PC-9 (cell line): ENCODE data around the gene ETS1.

Experiments used
- CTCF ChIP-seq: fragments of 200-600 bp; sonication (generic); conservative IDR thresholded peaks from 2 replicates; pipeline ENCODE4 v1.6.1; 2017; ENCODE audit warnings: mixed run types, antibody characterized with exemption, mild to moderate bottlenecking, moderate library complexity
- EZH2 ChIP-seq: fragments of 200-600 bp; sonication (generic); IDR thresholded peaks from 2 replicates; pipeline ENCODE4 v1.8.0; 2017; ENCODE audit warnings: antibody characterized with exemption, low read depth

- TF ChIP-seq EZH2 (no peak), CTCF (no peak)
These were observed 20.5 kb upstream of the ETS1 start for GRCh38 chr11:128607819-128608218.
